Caki2 (cell line): Measurements from ENCODE around the gene SP8. TPM values are rescaled to one million over a fixed set of nuclear protein-coding genes. Genes with fewer than 3 reads are reported as not detected.

ENCODE experiments used
- DNase-seq: peaks from one replicate; pipeline ENCODE4 v3.0.0-alpha.2; 2015; ENCODE audit warnings: low read depth
- in situ Hi-C: cut with HindIII; loops from 2 replicates; pipeline ENCODE4 v1.10.0; 2016; ENCODE audit warnings: low sequenced_read_pairs, low pct_unique_long_range_greater_than_20kb, mixed read lengths
- total RNA-seq: library from RNA; depleted of rRNA; stranded (reverse); fragments of >200 nt; shearing (Covaris generic); gene quantifications from 2 replicates; pipeline ENCODE4 v1.2.3, GENCODE V29; 2014; ENCODE audit warnings: low replicate concordance

SP8 gene
- total RNA-seq, 1 experiment from 2014 or later = 1.1 TPM

- in situ Hi-C loops = loop anchor here (25.0 kb wide), 1 partner anchor 465 kb away; no protein-coding TSS in a partner anchor
- no peak for DNase-seq
These were observed 10.4 kb upstream of the SP8 start for GRCh38 chr7:20797042-20797461.

GRCh38 chr7:20796500-20796899, 9.8 kb upstream of the SP8 start:
- in situ Hi-C loops = loop anchor here (25.0 kb wide), 1 partner anchor 466 kb away; no protein-coding TSS in a partner anchor
- no peak for DNase-seq

DNA sequence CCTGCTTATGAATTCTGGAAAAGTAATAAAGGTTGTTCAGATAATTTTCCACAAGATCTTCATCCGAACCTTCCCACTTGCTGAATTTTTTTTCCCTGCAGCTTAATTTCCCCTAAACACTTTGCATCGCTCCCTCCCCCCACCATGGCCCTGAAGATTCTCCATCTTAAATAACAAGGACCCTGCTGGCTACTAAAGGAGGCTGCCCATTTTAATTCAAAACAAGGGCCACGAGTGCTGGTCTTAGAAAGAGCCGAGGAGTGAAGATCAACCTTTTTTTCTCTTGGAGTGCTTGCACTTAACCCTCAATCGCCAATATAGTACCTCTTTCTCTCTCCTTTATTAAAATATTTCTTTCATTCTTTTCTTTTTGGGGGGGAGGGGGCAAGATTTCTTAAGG, 9.2 kb upstream of the SP8 start:
- no peak for DNase-seq
- in situ Hi-C loops = loop anchor here (25.0 kb wide), 1 partner anchor 466 kb away; no protein-coding TSS in a partner anchor

DNA sequence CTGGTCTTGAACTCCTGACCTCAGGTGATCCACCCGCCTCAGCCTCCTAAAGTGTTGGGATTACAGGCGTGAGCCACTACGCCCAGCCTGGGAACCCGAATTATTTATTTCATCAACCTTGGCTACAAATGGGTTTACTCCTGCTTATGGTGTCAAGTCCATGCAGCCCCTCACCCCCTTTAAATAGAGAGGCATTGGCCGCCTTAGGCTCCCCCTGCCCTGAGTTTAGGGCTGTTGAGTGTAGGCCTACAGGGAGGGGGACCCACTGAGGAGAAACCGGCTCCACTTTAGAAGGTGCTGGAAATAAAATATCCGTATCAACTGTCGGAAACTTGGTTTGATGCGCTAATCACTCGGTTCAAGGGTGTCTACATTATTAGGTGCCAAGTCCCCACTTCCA, 8.7 kb upstream of the SP8 start:
- no peak for DNase-seq
- in situ Hi-C loops = loop anchor here (25.0 kb wide), 1 partner anchor 467 kb away; no protein-coding TSS in a partner anchor

- DNase-seq = no peak
- in situ Hi-C loops = loop anchor here (25.0 kb wide), 1 partner anchor 468 kb away; no protein-coding TSS in a partner anchor
These were observed 8.0 kb upstream of the SP8 start for GRCh38 chr7:20794676-20795075.

DNA sequence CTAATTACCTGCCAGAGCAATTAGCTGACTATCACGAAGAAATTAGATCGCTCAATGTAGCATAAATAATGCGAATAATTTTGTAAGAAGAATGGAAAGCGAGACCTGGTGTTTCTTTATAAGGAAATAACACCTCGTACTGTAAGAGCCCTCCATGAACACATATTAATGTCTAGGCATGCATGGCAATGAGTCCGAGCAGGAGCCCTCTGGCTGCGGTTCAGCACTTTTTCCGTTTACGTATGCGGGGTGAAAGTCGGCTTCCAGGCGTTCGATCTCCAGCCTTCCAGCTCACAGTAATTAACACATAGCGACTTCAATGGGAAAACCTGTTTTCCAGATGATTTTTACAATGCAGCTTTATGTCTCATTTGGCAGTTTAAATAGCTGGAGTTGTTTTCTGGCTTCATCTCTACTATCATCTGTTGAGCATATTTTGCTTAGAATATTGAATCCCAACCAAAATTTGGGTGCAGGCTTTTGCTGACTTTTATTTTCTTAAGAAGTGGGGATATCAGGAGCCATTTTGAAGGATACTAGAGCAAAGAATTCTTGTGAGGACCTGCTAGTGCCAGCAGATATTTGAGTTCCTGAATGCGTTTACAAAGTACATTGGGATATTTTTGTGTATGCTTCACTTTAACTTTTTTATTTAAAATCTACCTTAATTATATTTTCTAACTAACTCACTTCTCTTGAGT, 7.2 kb upstream of the SP8 start:
- in situ Hi-C loops = loop anchor here (25.0 kb wide), 1 partner anchor 468 kb away; no protein-coding TSS in a partner anchor
- DNase-seq = no peak

DNA sequence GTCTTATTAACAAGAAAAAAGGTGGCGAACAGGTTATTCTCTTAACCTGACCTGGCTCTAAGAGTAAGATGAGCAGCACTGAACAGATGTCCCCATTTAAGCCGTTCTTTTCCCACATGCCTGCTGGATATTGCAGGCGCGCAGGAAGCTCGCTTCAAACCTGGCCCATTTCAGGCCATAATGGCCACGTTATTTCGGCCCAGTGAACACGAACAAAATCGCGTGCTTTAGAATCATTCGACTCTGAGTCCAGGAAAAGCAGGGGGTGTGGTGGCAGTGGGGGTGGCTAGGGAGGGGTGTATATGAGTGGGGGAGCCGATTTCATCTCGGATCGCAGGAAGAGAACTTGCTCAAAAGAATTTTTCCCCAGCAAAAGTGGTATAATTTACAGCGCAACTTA, 6.6 kb upstream of the SP8 start:
- in situ Hi-C loops = loop anchor here (25.0 kb wide), 1 partner anchor 469 kb away; no protein-coding TSS in a partner anchor
- no peak for DNase-seq

DNA sequence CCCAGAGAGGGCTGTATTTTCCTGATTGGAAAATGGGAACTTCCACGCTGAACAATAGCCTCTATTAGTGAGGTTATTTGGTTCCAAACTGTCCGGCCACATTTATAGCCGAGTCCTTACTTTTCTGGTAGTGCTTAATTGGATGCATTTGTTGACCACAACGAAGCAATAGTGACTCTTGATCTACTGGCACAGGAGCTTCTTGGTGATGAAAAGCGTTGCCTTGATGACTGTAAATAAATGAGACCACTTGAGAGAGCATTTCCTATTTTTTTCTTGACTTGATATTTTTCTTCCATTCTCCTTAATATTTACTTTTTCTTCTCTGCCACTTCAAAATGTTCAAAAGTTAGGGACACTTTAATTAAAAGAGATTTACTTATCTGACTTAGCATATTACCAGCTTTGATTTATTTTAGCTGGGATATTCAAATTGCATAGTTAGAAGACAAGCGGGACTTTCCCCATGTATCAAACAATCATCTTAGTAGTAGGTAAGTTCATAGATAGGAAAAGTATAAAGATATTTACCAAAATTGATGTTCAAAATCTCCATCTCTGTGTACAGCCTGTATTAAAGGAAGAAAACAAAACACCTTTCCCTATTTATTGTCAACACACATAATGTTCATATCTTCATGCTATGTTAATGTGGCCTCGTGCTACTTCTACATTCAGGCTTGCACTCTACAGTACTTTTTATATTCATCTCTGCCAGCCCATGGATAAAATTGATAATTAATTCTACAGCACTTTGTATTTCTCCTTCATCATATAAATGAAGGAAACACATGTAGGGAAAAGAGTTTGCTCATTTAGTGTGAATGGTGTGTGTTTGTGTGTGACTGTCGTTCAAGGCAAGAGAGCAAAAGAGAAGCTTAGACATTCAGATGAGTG, 5.1 kb upstream of the SP8 start:
- DNase-seq = no peak
- in situ Hi-C loops = loop anchor here (25.0 kb wide), 1 partner anchor 471 kb away; no protein-coding TSS in a partner anchor

GRCh38 chr7:20790375-20790774, 3.7 kb upstream of the SP8 start:
- in situ Hi-C loops = loop anchor here (25.0 kb wide), 1 partner anchor 472 kb away; no protein-coding TSS in a partner anchor
- DNase-seq = no peak

DNA sequence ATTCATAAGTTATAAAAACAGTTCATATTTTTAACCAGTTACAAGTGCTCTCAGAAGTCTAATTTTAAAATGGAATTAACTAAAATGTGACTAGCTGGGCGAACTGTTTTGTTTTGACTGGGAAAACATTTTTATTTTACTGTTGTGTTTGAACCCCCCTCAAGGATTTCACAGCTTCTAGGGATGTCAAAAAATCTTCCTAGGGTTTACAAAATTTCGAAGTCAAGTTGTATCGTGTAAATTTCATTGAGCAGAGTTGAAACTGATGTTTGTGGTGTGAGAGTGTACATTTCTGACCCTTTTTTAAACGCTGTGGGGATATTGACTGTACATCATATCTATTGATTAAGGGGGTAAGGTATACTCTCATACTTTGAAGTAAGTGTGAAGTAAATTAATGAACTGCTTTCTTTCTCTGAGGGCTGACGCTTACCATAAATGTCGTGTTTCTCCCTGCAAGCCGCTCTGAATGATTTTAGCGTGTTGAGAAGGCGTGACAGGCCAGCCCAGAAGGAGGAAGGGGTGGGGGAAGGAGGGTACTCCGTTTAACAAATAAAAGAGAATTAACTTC, 1.8 kb upstream of the SP8 start:
- no peak for DNase-seq
- in situ Hi-C loops = loop anchor here (25.0 kb wide), 1 partner anchor 474 kb away; no protein-coding TSS in a partner anchor

GRCh38 chr7:20787660-20788419, 1.2 kb upstream of the SP8 start:
- in situ Hi-C loops = loop anchor here (25.0 kb wide), 1 partner anchor 474 kb away; no protein-coding TSS in a partner anchor
- DNase-seq = no peak

- in situ Hi-C loops = loop anchor here (25.0 kb wide), 1 partner anchor 476 kb away; no protein-coding TSS in a partner anchor
- DNase-seq = no peak
These were observed 286 bp downstream of the SP8 start for GRCh38 chr7:20786421-20786778.

- peak; percentile 30 for DNase-seq
- in situ Hi-C loops = loop anchor here (25.0 kb wide), 1 partner anchor 476 kb away; no protein-coding TSS in a partner anchor
These were observed 655 bp downstream of the SP8 start for GRCh38 chr7:20786049-20786412.

DNA sequence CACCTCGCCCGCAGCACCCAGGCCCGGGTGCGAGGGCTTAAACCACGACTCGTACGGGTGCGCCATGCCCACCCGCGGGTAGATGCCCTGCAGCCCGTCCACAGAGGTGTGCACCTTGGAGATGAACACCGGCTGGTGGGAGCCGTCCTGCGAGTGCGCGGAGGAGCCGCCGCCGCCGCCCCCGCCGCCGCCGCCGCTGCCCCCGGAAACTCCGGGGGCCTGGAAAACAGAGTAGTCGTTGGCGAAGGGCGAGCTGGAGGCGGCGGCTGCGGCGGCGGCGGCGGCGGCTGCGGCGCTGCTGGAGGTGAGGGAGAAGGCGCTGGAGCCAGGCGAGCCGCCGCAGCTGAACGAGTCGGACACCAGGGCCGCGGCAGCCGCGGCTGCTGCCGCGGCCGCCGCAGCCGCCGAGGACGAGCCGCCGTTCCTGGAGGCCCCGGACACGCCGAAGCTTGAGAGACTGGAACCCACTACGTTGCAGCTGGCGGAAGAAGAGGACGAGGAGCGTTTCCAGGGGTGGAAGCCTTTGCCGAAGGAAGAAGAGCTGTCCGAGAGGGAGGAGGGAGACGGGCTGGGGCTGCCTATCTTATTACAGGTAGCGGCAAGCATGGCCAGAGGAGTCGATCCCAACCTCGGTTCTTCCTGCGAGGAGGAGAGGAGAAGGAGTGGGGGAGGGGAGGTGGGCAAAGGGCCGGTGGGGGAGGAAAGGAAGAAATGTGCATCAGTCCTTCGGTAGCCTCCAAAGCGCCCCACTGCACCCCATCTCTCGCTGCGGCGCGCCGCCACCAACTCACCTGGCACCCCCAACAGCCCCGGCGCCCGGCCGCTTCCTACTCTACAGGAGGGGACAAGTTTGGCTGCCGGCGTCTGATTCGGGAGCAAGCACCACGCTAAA, 1.3 kb downstream of the SP8 start:
- in situ Hi-C loops = loop anchor here (25.0 kb wide), 1 partner anchor 477 kb away; no protein-coding TSS in a partner anchor
- peak; percentile 69 for DNase-seq

- in situ Hi-C loops = loop anchor here (25.0 kb wide), 1 partner anchor 478 kb away; no protein-coding TSS in a partner anchor
- DNase-seq = no peak
These were observed 2.1 kb downstream of the SP8 start for GRCh38 chr7:20784388-20785156.
